CD1c-positive myeloid dendritic cell (primary cell): ENCODE data around the gene TMEM167A.

Source experiments
- DNase-seq: peaks from one replicate; pipeline ENCODE4 v3.0.0-alpha.2; 2016; ENCODE audit errors: extremely low spot score

Gene TMEM167A, protein sequence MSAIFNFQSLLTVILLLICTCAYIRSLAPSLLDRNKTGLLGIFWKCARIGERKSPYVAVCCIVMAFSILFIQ

DNA sequence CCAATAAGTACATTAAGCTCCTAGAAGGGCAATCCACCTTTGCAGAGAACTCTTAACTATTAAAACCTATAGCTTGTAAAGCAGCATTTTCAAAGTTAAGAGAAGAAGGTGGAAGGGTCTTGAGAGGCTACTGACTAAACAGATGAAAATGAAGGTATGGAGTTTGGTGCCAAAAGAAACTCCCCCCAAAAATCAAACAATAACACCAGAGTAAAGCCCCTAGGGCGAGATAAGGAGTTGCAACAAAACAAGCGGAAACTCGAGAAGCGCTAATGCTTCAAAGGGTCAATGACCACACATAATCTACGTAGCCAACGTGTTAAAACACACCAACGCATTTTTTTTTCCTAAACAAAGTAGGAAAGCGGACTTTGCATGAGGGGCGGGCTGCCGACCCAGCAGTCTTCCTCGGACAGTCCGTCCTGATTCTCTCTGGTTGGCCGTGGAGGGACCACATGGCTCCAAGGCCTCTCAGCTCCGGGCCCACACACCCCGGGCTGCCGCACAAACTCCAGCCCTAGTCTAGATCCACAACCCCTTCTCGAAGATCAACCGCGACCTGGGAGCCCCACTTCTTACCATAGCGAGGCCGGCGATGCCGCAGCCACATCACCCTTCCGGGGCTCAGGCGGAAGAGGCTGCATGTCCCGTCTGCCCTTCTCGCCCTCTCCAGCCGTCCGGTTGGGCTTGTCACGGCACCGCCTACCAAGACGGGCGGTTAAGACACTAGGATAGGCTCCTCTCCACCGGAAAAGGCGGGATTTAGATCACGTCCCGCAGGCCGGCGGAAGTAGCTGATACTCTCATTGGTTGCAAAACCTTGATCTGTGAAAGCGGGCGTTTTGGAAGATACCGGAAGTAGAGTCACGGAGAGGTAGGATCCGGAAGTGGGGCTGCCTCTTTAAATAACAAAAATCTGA lies at the start of gene TMEM167A, which contains the start of gene XRCC4:
Gene TMEM167A (minus strand): TSS at position 653 of the 920 bp plus-strand sequence. CDS start 71 bp downstream, at position 582.
Gene XRCC4 (plus strand): TSS at position 806 of the 920 bp plus-strand sequence. CDS start 27,373 bp downstream, outside the sequence.
- DNase-seq, result peak; percentile 99

- DNase-seq, result no peak
Observed at GRCh38 chr5:83126501-83126900, 49.3 kb upstream of the TMEM167A start.

DNA sequence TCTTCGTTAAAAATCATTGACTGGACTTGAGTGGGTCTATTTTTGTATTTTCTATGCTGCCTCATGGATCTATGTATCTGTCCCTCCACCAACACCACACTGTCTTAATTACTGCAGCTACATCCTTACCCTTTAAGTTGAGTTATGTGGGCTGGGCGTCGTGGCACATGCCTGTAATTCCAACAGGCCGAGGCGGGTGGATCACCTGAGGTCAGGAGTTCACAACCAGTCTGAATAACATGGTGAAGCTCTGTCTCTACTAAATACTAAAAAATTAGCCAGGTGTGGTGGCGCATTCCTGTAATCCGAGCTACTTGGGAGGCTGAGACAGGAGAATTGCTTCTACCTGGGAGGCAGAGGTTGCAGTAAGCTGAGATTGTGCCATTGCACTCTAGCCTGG lies 48.4 kb upstream of the TMEM167A start:
- no peak for DNase-seq

DNA sequence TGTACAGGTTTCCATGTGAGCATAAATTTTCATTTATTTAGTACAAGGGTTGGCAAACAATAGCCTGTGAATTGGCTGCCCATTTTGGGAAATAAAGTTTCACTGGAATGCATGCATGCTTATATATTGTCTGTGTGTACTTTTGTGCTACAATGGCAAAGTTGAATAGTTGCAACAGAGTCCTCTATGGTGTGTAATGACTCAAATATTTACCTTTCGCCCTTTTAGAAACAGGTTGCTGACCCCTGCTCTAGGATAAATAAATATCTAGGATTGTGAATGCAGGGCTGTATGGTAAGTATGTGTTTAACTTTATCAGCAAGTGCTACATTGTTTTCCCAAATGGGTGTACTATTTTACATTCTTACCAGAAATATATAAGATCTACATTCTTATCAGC lies 47.4 kb upstream of the TMEM167A start:
- no peak for DNase-seq

DNA sequence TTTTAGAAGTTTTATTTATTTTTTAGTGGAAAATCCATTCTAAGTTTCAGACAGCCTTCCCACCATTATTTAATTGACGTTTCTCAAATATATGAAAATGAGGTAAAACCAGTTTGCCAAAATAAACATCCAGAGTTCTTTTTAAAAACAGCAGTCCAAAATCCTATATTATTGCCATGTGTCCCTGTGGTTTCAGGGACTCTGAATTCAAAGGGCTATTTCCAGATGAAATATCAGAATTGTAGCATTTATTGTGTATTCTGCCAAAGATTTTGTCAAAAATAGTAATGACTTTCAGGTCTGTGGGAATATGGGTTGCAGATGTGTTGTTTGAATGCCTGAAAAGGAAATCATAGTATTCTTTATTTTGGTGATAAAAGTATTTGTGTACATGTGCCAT lies 41.8 kb upstream of the TMEM167A start:
- no peak for DNase-seq

DNA sequence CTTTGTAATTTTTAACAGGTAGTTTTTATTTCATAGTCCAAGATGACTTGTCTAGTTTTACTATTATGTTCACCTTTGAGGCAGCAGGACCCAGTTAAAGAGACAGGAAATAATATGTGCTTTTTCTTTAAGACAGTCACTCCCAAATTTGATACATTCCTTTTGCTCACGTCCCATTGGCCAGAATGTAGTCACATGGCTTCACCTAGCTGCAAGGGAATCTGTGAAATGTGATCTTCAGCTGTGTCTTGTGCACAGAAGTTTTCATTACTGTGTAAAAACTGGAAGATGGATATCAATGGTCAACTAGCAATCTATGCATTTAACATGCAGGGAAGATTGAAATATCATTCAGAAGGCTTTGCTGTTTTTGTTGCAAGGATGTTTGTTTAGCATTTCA lies 41.3 kb upstream of the TMEM167A start:
- DNase-seq, result no peak

DNA sequence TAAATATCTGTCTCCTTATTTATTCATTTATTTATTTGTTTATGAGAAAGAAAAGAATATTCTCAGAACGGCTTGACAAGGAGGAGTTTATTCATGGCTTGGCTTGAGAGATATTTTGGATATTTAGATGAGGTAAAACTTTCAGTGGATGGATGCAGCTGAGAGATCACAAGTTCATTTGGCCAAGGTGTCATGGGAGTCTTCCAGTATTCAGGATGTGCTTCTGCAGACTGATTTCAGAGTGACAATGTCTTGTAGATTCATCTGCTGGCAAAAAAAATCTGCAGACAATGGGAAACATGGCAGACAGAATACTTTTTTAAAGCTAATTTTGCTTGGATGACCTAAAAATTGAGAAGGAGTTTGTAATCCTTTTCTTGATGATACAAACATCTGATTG lies 38.6 kb upstream of the TMEM167A start:
- DNase-seq, result no peak

- no peak for DNase-seq
Observed at GRCh38 chr5:83109380-83109779, 32.2 kb upstream of the TMEM167A start.

- DNase-seq, result no peak
Observed at GRCh38 chr5:83107692-83108420, 30.7 kb upstream of the TMEM167A start.

GRCh38 chr5:83104021-83104420 lies 26.8 kb upstream of the TMEM167A start:
- no peak for DNase-seq

DNA sequence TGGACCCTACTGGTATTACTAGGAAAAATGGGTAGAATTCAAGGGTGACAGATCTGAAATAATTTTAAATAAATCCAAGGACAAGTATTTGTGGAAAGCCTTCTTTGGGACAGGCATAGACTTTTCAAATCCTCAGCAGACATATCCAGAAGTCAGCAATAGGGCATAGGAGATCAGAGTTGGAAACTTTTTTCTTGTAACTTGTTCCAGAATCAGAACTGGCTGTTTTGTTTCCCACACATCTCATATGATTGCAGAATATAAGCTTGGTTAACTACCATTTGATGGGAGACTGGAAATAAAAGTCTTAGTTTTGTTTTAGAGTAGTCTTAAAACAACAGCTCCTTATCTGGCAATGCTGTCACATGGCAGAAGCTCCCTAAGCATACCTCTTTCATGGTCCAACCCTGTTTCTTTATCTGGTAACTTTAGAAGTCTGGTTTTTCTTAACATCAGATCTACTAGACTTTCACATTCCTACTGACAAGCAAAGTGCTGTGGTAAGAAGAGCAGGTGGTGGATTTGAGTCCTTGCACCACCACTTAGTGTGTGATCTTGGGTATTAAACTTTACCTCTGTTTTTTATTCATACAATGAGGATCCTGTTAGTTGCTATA lies 25.3 kb upstream of the TMEM167A start:
- DNase-seq, result no peak

- DNase-seq, result no peak
Observed at GRCh38 chr5:83101514-83101913, 24.3 kb upstream of the TMEM167A start.

DNA sequence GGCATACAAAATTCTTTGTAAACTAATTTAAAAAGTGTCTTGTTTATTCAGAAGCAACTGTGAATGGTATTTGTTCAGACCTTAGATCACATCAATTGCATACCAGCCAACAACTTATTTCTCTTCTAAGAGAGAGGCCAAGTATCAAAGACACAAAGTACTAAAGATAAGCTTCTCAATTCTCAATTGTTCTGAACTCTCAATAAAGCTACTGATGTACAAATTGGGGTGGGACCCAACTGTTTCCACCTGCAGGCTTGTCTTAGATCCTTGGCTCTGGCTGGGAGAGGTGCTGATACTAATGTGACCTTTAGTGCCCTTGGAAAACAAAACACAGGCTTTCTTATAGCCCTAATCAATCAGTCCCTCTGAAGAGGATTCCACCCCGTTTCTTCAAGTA lies 22.3 kb upstream of the TMEM167A start:
- DNase-seq, result no peak

GRCh38 chr5:83099001-83099400 lies 21.8 kb upstream of the TMEM167A start:
- DNase-seq, result no peak

- no peak for DNase-seq
Observed at GRCh38 chr5:83097689-83098231, 20.6 kb upstream of the TMEM167A start.

GRCh38 chr5:83096660-83097339 lies 19.6 kb upstream of the TMEM167A start:
- no peak for DNase-seq

DNA sequence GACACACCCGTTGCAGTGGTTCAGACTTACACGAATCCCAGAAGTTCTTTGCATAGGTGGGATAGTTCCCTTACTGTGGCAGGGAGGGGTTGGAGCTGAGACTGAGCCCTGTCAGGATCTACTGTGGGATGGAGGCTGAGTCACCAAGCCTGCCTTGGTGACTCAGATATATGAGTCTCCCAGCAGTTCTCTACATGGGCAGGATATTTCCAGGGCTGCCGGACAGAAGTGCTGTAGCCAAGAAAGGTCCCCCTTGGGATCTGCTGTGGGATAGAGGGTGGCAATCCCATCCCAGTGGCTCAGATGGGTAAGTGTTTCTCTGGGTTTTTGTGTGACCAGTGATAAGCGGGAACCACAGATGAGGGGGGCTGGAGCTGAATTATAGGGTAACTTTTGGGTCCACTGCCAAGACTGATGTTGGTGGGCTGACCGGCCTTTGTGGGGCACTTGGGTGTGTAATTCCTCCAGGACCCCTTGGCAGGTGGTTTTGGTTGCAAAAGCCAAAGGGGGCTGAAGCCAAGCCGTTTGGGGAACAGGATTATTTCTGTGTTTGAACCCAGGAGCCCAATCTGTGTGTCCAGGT lies 18.9 kb upstream of the TMEM167A start:
- no peak for DNase-seq

- DNase-seq, result no peak
Observed at GRCh38 chr5:83095163-83095956, 18.2 kb upstream of the TMEM167A start.

GRCh38 chr5:83093692-83094091 lies 16.5 kb upstream of the TMEM167A start:
- DNase-seq, result no peak

DNA sequence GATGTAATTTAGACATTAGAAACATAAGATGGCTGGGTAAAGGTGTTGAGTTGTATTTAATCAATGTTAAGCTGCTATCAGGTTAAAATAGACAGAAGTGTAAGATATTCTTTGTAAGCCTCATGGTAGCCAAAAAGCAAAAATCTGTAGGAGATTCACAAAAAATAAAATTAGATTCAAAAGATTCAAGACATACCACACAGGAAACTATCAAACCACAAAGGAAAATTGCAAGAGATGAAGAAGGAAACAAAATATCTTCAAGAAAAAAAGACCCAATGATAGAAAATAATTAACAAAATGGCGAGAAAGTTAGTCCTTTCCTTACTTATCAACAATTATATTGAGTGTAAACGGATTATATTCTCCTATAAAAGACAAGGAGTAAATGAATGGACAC lies 15.4 kb upstream of the TMEM167A start:
- no peak for DNase-seq
